Fibroblast of mammary gland (primary cell): ENCODE results near the gene RHBDF2.
"Not testable (repeated sequence)": the region's sequence is repeated elsewhere in the genome, so short reads cannot be mapped to it uniquely, and the experiment has no call there.

Experiments
- DNase-seq: peaks from one replicate; pipeline ENCODE4 v3.0.0-alpha.2; 2010; ENCODE audit warnings: low read depth
- H3K4me3 ChIP-seq: 2 replicates; pipeline ENCODE4 v1.5.1; 2011; ENCODE audit warnings: low read depth, mild to moderate bottlenecking, low read length, moderate library complexity; ENCODE audit not compliant: control insufficient read depth
- CTCF ChIP-seq: conservative IDR thresholded peaks from 2 replicates; pipeline ENCODE4 v1.5.1; 2011; ENCODE audit warnings: low read depth, low read length, inconsistent platforms; ENCODE audit not compliant: control insufficient read depth, insufficient read depth

Gene RHBDF2

GRCh38 chr17:76511668-76512365 lies 10.6 kb upstream of the RHBDF2 start:
- no peak for DNase-seq
- TF ChIP-seq CTCF: no peak
- no peak overlapping the region for H3K4me3 ChIP-seq

GRCh38 chr17:76510831-76511244 lies 9.6 kb upstream of the RHBDF2 start:
- H3K4me3 ChIP-seq: no peak overlapping the region
- no peak for TF ChIP-seq CTCF
- no peak for DNase-seq

GRCh38 chr17:76508472-76509063 lies 7.3 kb upstream of the RHBDF2 start:
- not testable (repeated sequence) for H3K4me3 ChIP-seq, DNase-seq

- H3K4me3 ChIP-seq: no peak overlapping the region
- peak; percentile 59 for DNase-seq
- peak; percentile 78 for TF ChIP-seq CTCF
Measured at GRCh38 chr17:76506408-76507345, 5.5 kb upstream of the RHBDF2 start.

- no peak for DNase-seq
- peak; percentile 14 for TF ChIP-seq CTCF
- no peak overlapping the region for H3K4me3 ChIP-seq
Measured at GRCh38 chr17:76504117-76504516, 2.9 kb upstream of the RHBDF2 start.

- DNase-seq: no peak
- H3K4me3 ChIP-seq: no peak overlapping the region
- no peak for TF ChIP-seq CTCF
Measured at GRCh38 chr17:76502341-76503211, 1.4 kb upstream of the RHBDF2 start.
